Urothelium cell line (cell line): Measurements from ENCODE around the gene ATXN7L1.
A peak's percentile ranks its signal among the peaks of the same experiment; 100 is the strongest.

Source experiments
- DNase-seq: peaks from one replicate; pipeline ENCODE4 v3.0.0; 2011; ENCODE audit warnings: low spot score, mixed read lengths
- FAIRE-seq: peaks from 2 replicates; lab custom pipeline; 2011; peaks lifted over from hg19 to GRCh38; lab: Jason Lieb, UNC

The ATXN7L1 gene

DNA sequence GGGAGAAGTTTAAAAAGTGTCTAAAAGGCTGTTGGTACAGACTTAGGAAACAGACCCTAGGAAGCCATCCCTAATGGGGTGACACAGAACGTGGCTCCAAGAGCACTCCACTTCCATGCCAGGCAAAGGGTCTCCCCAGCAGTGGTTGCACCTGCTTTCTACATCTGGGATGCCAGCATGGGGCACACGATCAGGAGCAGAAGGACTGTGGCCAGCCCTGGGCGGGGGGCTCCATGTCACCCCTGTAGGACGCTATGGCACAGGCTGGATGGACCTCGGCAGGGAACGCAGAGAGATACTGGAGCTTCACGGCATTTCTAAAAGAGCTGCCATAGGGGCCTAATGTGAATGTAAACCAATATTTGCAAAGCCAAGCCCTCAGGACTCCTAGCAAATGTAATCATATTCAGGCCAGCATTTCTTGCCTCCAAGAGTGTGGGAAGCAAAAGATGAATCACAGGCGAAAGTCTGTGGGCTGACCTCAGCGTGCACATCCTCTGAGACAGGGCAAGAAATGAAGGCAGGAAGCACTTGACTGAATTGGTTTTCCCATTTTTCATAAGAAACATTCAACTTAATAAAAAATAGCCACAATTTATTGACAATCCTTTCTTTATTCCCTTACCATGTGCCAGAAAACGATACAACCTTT is 93.9 kb downstream of the ATXN7L1 start:
- no peak for FAIRE-seq
- DNase-seq: peak; percentile 77

DNA sequence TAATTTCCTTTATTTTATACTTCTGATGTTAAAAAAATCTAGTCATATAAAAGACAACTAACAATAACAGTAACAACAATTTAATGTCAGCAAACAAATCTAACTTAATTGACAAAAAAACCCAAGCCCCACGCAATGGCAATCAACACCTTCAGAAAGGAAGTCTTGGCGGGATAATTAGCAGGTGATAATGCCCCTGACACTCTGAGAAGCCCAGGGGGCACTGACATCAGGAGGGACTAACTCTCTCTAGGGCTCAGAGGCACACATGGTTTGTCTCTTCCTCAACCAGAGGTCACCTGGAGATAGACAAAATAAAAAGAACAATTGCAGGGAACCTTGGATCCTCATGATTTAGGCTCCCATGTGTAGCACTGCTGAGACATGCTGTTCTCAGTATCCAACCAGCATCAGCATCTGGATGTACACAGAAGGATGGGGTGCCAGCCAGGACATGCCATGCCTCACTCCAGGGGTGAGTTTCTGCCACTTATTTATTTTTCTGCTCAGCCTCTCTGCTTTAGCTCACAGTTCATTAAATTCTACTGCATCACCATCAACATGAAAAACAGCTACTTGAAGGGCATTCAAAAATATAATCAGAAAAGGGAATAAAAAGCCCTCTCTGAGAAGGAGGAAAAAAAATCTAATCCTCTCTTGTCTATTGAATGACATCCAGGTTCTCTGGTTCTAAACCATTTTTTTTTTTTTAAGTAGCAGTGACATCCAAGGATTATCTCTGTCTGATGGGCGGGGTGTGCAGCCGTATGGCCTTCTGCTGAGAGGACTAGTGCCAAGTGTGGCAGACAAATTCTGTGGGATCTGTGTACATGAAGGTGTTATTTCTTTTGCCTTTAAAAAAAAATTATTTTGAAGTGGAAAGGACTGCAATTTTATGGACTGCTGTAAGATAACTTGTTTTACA is 96.3 kb downstream of the ATXN7L1 start:
- FAIRE-seq: no peak
- DNase-seq: no peak

DNA sequence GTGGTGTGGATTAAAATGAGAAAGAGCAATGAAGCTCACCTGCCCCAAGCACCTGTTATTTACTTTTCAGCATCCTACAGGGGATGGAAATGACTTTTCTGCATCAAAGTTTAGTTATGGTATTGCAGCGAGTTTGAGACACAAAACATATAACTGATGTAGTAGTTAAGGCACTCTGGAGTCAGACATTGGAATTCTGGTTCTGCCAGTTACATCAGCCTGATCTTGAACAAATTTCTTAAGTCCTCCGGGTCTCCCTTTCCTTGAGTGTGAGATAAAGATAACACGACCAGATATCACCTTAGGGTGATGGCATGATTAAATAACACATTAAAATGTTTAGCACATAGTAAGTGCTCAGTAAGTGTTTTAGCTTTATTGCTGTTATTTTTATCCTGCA is 97.4 kb downstream of the ATXN7L1 start:
- peak; percentile 23 for FAIRE-seq

DNA sequence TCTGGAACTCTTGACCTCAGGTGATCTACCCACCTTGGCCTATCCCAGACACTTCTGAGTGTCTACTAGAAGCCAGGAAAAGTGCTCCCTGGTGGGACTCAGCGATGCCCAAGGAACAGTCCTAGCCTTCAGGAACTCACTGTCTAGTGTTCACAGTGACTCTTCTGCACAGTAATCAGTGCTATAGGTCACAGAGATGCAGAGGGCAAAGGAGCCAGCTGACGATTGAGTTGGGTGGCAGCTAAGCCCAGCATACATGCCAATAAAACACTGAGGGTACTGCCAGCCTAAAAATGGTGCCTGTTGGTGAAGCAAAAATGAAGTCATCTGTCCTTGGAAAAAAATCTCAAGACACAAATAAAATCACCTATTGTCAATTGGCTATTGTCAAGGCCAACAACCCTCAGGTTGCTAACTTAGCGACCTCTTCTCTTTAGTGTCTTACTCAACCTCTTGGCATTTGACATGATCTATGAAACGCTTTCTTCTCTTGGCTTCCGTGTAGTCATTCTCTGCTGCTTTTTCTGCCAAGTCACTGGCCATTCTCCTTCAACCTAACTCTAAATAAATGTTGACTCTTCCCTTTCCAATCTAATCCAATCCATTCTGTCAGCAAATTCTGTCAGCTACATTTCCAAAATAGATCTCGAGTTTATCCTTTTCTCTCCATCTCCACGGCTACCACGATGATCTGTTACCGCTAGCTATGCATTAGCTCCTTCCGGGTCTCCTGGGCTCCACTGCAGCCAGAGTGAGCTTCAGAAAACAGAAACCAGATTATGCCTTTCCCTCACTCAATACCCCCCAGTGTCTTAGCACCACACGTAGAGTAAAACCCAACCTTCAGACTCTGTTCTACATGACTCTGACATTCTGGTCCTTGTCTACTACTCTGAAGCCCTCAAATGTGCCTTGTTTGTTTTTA is 99.2 kb downstream of the ATXN7L1 start:
- peak; percentile 52 for DNase-seq
- FAIRE-seq: no peak

More for the DNA sequence above, 97.4 kb downstream of the ATXN7L1 start:
- no peak for DNase-seq

DNA sequence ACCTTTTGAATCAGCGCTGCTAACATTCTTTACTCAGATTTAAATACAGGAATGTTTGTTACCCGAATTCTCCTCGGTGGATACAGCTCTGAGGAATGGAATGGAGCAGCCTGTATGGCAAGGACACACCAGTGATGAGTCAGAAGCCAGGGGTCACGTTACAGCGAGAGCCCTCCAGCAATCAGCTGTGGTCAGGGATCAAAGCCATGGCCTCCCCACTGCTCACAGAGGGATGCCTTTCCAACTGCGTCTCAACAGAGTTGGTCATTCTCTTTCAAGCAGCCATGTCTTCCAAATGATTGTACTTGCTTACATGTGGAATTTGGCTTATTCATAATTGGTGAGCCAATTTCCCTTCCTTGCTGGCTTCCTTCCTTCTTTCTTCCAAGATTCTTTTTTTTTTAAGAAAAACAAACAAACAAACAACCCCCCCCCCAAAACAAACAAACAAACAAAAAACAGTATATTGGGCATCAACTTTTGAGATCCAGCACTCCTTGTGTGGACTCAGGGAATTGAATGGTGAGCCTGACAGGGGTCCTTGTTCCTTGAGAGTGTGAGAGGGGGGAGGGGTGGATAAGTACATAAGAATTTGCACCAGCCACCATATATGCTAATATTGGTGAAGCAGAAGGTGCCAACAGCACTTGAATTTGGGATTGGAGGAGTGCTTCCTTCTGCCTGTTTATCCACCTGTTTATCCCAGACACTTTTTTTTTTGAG is 100.2 kb downstream of the ATXN7L1 start:
- FAIRE-seq: peak; percentile 89

DNA sequence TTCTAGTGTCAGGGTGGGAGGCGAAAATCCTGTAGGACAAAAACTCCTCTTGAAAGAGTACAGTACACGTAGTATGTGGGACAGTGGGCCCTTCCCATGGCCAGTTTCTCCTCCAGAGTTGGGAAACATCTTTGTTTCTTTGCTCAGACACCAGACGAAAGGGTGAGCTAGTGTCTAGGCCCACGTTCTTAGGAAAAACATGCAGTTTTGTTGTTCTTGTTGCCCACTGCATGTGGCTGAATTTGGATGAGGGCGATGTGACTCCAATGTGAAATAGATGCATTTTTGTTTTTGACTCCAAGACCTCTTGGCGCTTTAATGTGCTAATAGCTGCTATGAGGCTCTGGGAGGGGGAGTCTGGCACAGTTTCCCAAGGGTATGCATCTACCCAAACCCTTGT is 100.8 kb downstream of the ATXN7L1 start:
- DNase-seq (no peak), FAIRE-seq (no peak)

More for the DNA sequence above, 100.2 kb downstream of the ATXN7L1 start:
- DNase-seq: peak; percentile 97

DNA sequence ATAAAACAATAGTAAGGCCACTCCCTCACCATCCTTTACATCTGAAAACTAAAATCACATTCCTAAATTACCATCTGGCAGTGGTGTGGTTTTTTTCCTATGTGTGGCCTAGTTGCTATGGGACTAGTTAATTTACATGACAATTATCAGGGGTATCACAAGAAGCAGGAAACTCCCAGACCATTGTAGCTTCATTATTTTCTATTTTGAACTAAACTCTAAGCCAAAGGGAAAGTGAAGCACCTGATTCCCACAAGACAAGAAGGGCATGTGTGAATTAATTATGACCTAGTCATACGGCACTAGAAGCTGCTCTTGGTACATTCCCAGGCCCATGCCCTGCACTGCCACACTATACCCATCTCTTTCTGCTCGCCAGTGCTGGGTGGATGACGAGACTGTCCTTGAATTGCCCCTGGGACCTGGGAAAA is 103.4 kb downstream of the ATXN7L1 start:
- FAIRE-seq: no peak
- no peak for DNase-seq

DNA sequence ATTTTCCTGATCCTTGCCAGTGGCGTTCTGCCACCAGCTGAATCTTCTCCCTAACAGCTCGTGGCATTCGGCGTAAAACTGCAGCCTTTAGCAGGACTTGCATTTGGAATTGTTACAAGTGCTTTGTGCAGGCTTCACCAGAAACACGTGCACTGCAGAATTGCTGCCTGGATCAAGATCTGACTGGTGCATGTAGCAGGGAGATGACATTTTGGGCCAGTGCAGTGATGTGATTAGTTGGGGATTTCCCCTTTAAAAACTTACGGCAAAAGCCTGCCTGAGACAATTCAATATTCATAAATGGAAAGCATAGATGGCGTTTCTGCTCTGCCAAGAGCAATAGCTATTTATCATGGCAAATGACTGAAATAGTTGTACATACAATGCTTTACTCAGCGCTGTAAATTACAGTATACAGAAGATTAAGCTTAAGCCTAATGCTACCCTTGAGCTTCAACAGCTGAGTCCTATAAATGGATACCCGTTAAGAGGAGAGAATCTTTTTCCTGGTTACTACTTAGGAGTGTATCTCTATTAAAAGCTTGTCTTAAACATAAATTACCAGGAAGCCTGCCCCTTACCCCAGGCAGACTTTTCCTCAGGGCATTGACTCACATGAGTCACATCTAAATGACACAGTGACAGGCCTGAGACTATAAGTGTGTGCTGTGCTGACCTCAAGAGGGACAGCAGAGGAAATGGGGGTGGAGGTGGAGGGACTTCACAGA is 106.3 kb downstream of the ATXN7L1 start:
- DNase-seq (no peak), FAIRE-seq (no peak)

DNA sequence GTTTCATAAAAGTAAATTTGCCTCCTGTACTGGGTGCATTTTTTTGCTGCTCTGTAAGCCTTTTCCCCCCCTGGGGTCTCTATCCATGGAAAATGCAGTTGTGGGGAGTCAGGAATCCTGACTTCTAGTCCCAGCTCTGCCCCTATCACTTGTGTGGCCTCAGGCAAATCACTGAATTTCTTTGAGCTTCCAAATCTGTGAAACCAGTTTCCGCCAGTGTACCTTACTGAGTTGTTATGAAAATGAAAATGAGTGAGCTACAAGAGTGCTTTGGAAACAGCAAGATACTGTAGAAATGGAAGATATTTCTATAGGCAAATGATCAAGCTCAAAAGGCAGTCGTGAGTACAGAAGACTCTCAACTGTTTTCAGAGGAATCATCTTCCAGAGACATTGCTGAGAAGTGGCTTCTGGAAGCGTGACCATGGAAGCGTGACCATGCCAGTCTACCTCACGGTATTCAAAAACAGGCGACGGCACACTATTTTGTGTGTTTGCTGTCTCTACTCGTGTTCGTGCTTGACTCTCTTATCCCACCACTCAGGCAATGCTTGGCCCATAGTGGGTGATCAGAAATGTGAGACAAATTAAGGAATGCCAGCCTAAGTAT is 107.4 kb downstream of the ATXN7L1 start:
- DNase-seq: no peak
- FAIRE-seq: no peak

DNA sequence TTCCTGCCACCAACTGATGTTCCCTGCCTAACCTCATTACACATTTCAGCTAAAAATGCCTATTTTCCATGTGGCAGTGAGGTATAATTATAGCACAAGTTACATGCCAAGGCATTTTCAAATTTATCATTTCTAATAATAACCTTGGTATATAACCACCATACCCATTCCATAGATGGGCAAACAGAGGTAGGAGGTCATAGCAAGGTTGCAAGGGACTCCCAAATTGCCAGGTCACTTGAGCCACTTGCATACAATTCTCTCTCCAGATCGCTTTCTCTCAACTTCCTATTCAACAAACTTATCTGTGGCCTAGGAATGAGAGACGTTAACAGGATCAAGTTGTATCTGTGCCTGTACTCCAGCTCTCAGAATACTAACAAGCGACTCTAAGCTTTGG is 108.3 kb downstream of the ATXN7L1 start:
- no peak for DNase-seq
- no peak for FAIRE-seq

DNA sequence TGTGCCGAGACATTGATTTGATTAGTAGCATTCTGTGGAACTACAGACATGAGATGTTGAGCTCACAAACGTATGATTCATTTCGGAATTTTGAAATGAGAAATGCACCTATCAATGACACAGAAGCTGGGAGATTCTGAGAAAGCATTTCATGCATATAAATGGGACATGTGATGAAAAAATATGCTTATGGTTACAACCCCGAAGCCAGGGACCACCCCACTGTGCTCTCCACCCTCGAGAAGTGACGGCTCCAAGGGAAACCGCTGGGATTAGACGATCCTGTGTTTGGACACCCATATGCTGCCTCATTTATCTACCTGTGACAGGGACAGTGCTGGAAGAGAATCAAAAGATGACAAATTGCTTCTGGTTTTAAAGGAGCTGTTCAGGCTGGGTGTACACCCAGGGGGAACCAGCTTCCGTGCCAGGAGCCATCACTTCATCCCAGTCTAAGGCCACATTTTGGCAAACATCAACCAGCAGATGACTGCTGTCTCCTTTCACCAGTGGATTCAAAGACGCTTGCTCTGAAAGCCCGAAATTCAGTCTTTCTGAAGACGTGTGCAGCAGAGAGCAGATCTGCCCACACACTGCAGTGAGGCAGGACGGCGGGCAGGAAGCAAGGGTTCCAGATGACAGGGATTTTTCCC is 109.9 kb downstream of the ATXN7L1 start:
- DNase-seq (no peak), FAIRE-seq (no peak)

DNA sequence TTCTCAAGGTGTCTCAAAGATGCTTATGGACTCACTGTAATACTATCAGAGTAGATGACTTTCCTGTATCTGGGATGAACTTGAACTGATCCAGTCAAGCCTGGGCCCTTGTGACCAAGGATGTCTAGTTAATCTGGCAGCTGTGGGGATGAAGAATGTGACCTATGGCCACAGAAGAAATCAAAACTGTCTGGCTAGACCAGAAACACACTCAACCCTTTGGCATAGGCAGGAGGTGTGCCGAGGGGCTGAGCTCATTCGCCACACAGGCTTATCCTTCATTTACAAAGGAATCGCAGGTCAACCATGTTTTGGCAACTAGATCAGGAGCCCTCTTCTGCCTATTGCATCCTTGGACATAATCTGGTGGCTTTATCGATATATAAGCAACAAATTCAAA is 110.6 kb downstream of the ATXN7L1 start:
- DNase-seq: no peak
- FAIRE-seq: no peak

DNA sequence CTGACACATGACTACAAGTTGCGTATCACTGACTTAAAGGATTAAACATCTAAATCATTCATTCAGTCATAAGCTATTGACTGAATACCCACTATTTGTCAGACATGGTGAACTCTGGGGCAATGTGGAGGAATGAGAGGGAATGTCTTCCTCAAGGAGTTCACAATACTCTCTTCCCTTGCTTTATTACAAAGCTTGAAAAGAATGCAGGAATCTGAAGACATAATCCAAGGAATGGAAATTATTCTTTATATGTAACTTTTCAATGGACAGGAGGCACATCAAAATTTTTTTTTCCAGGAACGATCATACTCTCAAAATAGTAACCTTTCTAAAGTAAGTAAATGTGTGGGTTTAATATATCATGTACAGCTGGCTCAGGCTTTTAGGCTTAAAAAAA is 111.9 kb downstream of the ATXN7L1 start:
- FAIRE-seq: no peak

DNA sequence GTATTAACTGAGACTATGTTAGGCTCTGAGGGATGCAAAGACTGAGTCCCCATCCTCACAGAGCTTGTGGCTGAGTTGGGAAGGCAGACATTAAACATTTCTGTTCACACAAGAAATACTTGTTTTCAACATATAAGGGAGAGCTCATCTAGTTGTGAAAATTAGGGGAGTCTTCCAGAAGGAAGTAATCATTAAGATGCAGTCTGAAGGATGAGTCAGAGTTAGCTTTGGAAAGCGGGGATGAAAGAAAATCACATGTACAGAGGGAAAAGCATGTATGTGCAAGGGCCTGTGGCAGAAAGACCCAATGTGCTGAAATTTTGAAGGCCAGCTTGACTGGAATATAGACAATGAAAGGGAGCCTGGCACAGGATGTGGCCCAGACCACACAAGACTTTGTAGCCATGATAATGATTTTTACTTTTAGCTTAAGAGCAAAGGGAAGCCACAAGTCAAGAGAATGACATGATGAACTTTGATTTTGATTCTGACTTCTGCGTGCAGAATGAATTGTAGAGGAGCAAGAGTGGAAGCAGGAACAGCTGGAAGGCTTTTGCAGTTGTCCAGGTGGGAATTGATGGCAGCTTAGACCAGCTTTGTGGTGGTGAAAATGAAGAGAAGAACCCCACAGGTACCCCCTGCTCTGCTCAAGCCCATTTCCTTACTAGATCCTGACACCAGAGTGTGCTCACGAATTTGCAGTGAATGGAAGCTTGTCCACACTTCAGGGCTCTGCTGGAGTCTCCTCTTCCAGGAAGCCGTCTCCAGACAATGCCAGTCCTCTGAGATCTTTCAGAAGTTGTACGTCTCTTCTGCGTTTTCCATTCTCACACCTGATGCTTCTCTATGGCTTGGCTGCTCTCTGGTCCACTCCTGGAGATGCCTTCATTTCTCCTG is 115.6 kb downstream of the ATXN7L1 start:
- DNase-seq (no peak), FAIRE-seq (no peak)

More for the DNA sequence above, 111.9 kb downstream of the ATXN7L1 start:
- DNase-seq: no peak

DNA sequence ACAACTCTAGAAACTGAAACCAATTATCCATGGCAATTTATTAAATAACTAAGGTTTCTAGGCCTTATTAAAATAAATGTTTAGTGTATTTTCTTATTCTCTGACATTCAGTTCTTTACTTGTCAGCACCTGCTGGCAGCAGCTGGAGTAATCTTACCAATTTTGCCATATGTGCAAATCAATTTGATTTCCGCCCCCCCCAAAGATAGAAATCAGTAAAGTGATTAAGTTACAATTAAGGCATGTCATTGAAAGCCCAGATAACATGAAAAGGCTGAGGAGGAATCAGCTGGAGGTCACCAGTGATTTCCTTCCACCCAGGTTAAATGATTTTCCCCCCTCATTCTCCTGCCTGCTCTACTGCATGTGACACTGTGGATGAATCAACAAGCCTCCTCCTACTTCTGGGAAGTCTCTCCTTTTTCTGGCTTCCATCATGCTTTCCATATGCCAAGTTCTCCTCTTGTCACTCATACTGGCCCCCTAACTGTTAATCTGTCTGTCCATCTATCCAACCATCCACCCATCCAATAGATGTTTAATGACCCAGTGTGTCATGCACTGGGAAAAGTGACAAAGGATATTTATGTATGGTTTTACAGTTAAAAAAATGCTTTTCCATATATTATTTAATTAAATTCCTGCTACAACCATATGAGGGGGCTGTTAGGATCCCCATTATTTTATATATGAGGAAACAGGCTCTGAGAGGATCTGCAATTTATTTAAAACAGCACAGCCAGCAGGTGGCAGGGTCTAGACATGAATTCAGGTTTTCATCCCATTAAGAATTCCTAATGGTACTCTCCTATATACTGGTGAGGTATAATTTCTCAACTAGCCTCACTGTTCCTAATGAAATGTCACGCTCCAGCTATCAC is 116.5 kb downstream of the ATXN7L1 start:
- DNase-seq: peak; percentile 52
- FAIRE-seq: no peak

DNA sequence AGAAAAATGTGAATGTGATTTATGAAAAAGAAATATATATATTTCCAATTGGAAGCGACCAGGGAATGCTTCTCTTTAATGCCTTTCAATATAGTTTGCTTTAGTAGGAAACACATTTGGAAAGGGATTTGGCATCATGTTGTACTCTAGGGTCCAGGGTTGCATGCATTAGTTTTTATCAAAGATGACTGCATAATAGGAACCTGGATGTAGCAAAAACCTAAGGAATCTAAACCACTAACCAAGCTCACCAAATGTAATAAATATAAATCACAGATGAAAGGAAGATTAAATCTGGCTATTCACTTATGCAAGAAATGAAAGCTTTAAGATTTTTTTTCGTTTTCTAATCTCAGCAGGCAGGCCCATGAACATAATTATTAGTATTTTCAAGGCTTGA is 120.0 kb downstream of the ATXN7L1 start:
- DNase-seq (no peak), FAIRE-seq (no peak)
